ENCODE measurements around the gene NRF1.

Gene NRF1

GRCh38 chr7:129688503-129689222 is 77.1 kb downstream of the NRF1 start:
- CTCF ChIA-PET: no interaction called here
- POLR2A ChIA-PET: no interaction called here
- TF ChIP-seq CTCF (IDR thresholded peaks at IDR 0.05; ENCODE audit: control extremely low read depth, extremely low read depth, low read depth, missing control alignments): no peak
- DNase-seq (ENCODE audit: extremely low spot score): no peak

- ChIA-PET CTCF (no interaction called here), POLR2A (no interaction called here)
- DNase-seq (ENCODE audit: extremely low spot score): no peak
- no peak for TF ChIP-seq CTCF (IDR thresholded peaks at IDR 0.05; ENCODE audit: control extremely low read depth, extremely low read depth, low read depth, missing control alignments)
Observed at GRCh38 chr7:129689995-129690581, 78.6 kb downstream of the NRF1 start.

GRCh38 chr7:129690701-129691100 is 79.2 kb downstream of the NRF1 start:
- ChIA-PET POLR2A (no interaction called here), CTCF (no interaction called here)
- no peak for TF ChIP-seq CTCF (IDR thresholded peaks at IDR 0.05; ENCODE audit: control extremely low read depth, extremely low read depth, low read depth, missing control alignments)
- DNase-seq (ENCODE audit: extremely low spot score): no peak

- ChIA-PET POLR2A (no interaction called here), CTCF (interaction anchor here (0.9 to 1.3 kb wide), 5 partner anchors 11 to 331 kb away, joined by 3 read pairs; no protein-coding TSS in a partner anchor)
- TF ChIP-seq CTCF (IDR thresholded peaks at IDR 0.05; ENCODE audit: control extremely low read depth, extremely low read depth, low read depth, missing control alignments): no peak
- DNase-seq (ENCODE audit: extremely low spot score): no peak
Observed at GRCh38 chr7:129698516-129699418, 87.2 kb downstream of the NRF1 start.

GRCh38 chr7:129702316-129702715 is 90.8 kb downstream of the NRF1 start:
- CTCF ChIA-PET: interaction anchor here (1.3 to 2.8 kb wide), 3 partner anchors 9 to 19 kb away, joined by 3 to 9 read pairs (median 3); no protein-coding TSS in a partner anchor
- no peak for TF ChIP-seq CTCF (IDR thresholded peaks at IDR 0.05; ENCODE audit: control extremely low read depth, extremely low read depth, low read depth, missing control alignments)
- DNase-seq (ENCODE audit: extremely low spot score): no peak
- POLR2A ChIA-PET: no interaction called here

GRCh38 chr7:129702761-129703338 is 91.3 kb downstream of the NRF1 start:
- POLR2A ChIA-PET: no interaction called here
- no peak for DNase-seq (ENCODE audit: extremely low spot score)

More at GRCh38 chr7:129702761-129703338, 91.3 kb downstream of the NRF1 start:
- TF ChIP-seq CTCF (IDR thresholded peaks at IDR 0.05; ENCODE audit: control extremely low read depth, extremely low read depth, low read depth, missing control alignments): no peak
- CTCF ChIA-PET: interaction anchor here (1.3 to 2.8 kb wide), 3 partner anchors 10 to 20 kb away, joined by 3 to 9 read pairs (median 3); no protein-coding TSS in a partner anchor
